ENCODE results near the gene CSTPP1. TPM values are rescaled to one million over a fixed set of nuclear protein-coding genes. Genes with fewer than 3 reads are reported as not detected.
"Not testable (repeated sequence)": the region's sequence is repeated elsewhere in the genome, so short reads cannot be mapped to it uniquely, and the experiment has no call there.

The CSTPP1 gene
- total RNA-seq, 2 experiments from 2014 or later: 14.5 to 18.2 TPM

DNA sequence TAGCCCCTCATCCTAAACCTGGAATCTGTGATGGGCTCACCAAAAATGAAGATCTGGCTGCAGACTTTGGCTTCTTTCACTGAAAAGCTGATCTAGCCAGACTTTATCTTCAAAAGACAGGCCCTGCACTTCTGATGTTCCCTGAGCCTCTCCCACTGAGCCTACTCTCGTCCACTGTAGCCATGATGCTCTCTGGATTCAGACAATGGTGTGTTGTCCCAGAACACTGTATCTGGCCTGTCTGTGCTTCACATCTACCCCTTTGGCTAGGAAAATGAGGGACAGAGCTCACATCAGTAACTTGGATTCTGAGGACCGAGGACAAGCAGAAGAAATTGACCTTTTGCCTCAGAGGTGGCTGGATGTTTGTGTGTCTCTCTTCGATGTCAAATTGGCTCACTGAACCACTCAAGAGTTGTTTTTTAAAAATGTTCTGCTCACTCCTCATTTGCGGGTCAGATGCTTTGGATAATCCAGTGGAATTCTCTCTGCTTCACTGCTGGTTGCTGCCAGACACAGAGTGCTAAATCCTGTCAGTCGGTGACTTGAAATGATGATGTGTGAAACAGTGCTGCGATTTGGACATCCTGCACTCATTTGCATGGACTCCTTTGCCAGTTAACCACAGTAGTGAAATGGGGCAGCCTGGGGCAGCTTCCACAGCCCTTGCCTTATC, 172.6 kb downstream of the CSTPP1 start:
- CTCF ChIA-PET: no interaction called here
- H3K27ac Mint-ChIP-seq: no peak overlapping the region

GRCh38 chr11:47109727-47110246, 173.2 kb downstream of the CSTPP1 start:
- no peak for ATAC-seq
- H3K36me3 Mint-ChIP-seq: no peaks in the 10 kb centered on the region
- CTCF ChIA-PET: no interaction called here

More for the DNA sequence above, 172.6 kb downstream of the CSTPP1 start:
- H3K9me3 Mint-ChIP-seq (ENCODE audit: low read depth): no peaks in the 10 kb centered on the region
- H3K4me1 Mint-ChIP-seq: no peaks in the 10 kb centered on the region
- H3K36me3 Mint-ChIP-seq: no peaks in the 10 kb centered on the region
- ATAC-seq: no peak
- DNase-seq: no peak
- no peaks in the 10 kb centered on the region for H3K27me3 Mint-ChIP-seq
- no peak overlapping the region for H3K4me3 Mint-ChIP-seq

DNA sequence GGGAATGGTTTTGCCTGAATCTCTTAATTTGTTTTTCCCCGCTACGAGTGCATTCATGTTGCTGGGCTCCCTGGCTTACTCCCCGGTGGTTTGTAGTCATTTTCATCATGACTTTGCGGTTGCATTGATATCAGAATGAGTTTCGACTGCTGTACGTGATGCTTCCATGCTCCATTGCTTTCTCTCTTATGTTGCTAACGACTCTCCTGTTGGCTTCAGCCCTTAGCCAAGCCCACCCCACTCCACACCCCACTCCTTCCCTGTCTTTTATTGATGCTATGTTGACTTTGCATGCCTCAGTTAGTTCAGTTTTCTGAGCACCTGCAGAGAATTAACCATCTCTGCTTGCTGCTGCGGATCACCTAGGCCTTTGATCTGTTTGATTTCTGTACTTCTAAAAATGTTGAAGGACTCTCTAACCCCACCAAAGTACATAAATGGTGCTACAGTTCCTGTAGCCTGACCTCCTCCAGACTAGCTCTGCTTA, 174.8 kb downstream of the CSTPP1 start:
- H3K27ac Mint-ChIP-seq: no peak overlapping the region
- no peak for DNase-seq
- H3K4me3 Mint-ChIP-seq: no peak overlapping the region
- no peaks in the 10 kb centered on the region for H3K9me3 Mint-ChIP-seq (ENCODE audit: low read depth)
- ATAC-seq: no peak
- no peaks in the 10 kb centered on the region for H3K4me1 Mint-ChIP-seq
- CTCF ChIA-PET: no interaction called here
- no peaks in the 10 kb centered on the region for H3K36me3 Mint-ChIP-seq
- H3K27me3 Mint-ChIP-seq: peaks cover 7% of the 10 kb centered on the region

More at GRCh38 chr11:47109727-47110246, 173.2 kb downstream of the CSTPP1 start:
- Mint-ChIP-seq H3K27ac (no peak overlapping the region), H3K4me1 (no peaks in the 10 kb centered on the region), H3K9me3 (ENCODE audit: low read depth) (no peaks in the 10 kb centered on the region), H3K27me3 (peaks cover 2% of the 10 kb centered on the region), H3K4me3 (no peak overlapping the region)
- DNase-seq: no peak

- DNase-seq; H3K9me3 Mint-ChIP-seq (ENCODE audit: low read depth); H3K36me3 Mint-ChIP-seq; H3K4me3 Mint-ChIP-seq; CTCF ChIA-PET; ATAC-seq; H3K4me1 Mint-ChIP-seq; H3K27me3 Mint-ChIP-seq; H3K27ac Mint-ChIP-seq: not testable (repeated sequence)
These were observed 176.4 kb downstream of the CSTPP1 start for GRCh38 chr11:47112941-47113340.

GRCh38 chr11:47118958-47119688, 182.6 kb downstream of the CSTPP1 start:
- ATAC-seq; H3K4me1 Mint-ChIP-seq; H3K27ac Mint-ChIP-seq; H3K4me3 Mint-ChIP-seq; CTCF ChIA-PET; H3K27me3 Mint-ChIP-seq; H3K9me3 Mint-ChIP-seq (ENCODE audit: low read depth); DNase-seq; H3K36me3 Mint-ChIP-seq: not testable (repeated sequence)

- Mint-ChIP-seq H3K4me3 (no peak overlapping the region), H3K36me3 (no peaks in the 10 kb centered on the region), H3K27ac (no peak overlapping the region), H3K9me3 (ENCODE audit: low read depth) (no peaks in the 10 kb centered on the region), H3K4me1 (no peaks in the 10 kb centered on the region), H3K27me3 (peaks cover 1% of the 10 kb centered on the region)
- DNase-seq (no peak), ATAC-seq (no peak)
- CTCF ChIA-PET: no interaction called here
These were observed 184.5 kb downstream of the CSTPP1 start for GRCh38 chr11:47121056-47121455.

GRCh38 chr11:47121731-47122130, 185.2 kb downstream of the CSTPP1 start:
- DNase-seq (no peak), ATAC-seq (no peak)
- Mint-ChIP-seq H3K27me3 (no peaks in the 10 kb centered on the region), H3K36me3 (no peaks in the 10 kb centered on the region), H3K9me3 (ENCODE audit: low read depth) (no peaks in the 10 kb centered on the region), H3K4me1 (no peaks in the 10 kb centered on the region), H3K27ac (no peak overlapping the region), H3K4me3 (no peak overlapping the region)
- CTCF ChIA-PET: no interaction called here

DNA sequence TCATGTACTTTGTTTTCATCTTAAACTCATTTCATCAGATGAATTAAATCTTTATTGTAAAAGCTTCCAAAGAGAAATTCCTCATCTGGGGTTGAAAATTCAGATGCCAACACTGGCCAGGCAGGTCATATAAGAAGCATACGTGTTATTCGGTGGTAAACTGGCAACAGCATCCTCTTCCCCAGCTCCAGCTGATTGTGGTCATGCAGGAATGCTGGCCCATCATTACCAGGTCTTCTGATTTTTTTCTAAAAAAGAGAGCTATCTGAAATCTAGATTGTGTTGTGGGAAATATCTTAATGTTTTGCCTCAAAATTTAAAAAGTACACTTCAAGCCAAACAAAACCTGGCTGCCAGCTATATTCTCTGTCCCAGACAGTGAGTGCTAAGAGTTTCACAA, 186.5 kb downstream of the CSTPP1 start:
- DNase-seq (no peak), ATAC-seq (no peak)
- no peaks in the 10 kb centered on the region for H3K4me1 Mint-ChIP-seq
- CTCF ChIA-PET: no interaction called here
- no peak overlapping the region for H3K27ac Mint-ChIP-seq
- H3K27me3 Mint-ChIP-seq: no peaks in the 10 kb centered on the region
- no peak overlapping the region for H3K4me3 Mint-ChIP-seq
- no peaks in the 10 kb centered on the region for H3K36me3 Mint-ChIP-seq
- H3K9me3 Mint-ChIP-seq (ENCODE audit: low read depth): no peaks in the 10 kb centered on the region

GRCh38 chr11:47124675-47125074, 188.1 kb downstream of the CSTPP1 start:
- H3K4me1 Mint-ChIP-seq: no peaks in the 10 kb centered on the region
- ATAC-seq: no peak
- no peaks in the 10 kb centered on the region for H3K9me3 Mint-ChIP-seq (ENCODE audit: low read depth)
- CTCF ChIA-PET: no interaction called here
- DNase-seq: no peak
- no peaks in the 10 kb centered on the region for H3K27me3 Mint-ChIP-seq
- H3K36me3 Mint-ChIP-seq: no peaks in the 10 kb centered on the region
- no peak overlapping the region for H3K4me3 Mint-ChIP-seq
- H3K27ac Mint-ChIP-seq: no peak overlapping the region

DNA sequence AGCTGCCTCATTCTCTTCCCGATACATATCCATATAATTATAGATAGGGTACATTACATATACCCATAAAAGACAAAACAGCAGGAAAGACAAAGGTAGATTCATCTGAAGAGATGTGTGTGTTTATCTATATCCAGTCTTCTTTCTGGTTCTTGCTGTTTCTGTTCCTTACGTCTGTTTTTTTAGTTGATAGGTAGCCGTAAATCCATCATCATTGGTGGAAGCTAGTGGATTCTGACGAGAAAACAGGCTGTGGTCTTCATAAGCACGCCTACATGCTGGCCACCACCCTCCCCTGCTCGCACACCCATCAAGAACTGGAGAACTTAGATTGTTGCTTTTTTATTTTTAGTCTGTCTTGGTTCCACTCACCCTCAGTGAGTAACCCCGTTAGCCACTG, 188.5 kb downstream of the CSTPP1 start:
- CTCF ChIA-PET: no interaction called here
- ATAC-seq (no peak), DNase-seq (no peak)
- no peaks in the 10 kb centered on the region for H3K4me1 Mint-ChIP-seq
- no peak overlapping the region for H3K4me3 Mint-ChIP-seq
- no peaks in the 10 kb centered on the region for H3K36me3 Mint-ChIP-seq
- H3K27ac Mint-ChIP-seq: no peak overlapping the region
- no peaks in the 10 kb centered on the region for H3K9me3 Mint-ChIP-seq (ENCODE audit: low read depth)
- no peaks in the 10 kb centered on the region for H3K27me3 Mint-ChIP-seq

- Mint-ChIP-seq H3K4me1 (peaks cover 3% of the 10 kb centered on the region), H3K9me3 (ENCODE audit: low read depth) (no peaks in the 10 kb centered on the region), H3K4me3 (no peak overlapping the region), H3K27ac (no peak overlapping the region), H3K27me3 (no peaks in the 10 kb centered on the region), H3K36me3 (no peaks in the 10 kb centered on the region)
- ATAC-seq (no peak), DNase-seq (no peak)
- CTCF ChIA-PET: no interaction called here
These were observed 190.7 kb downstream of the CSTPP1 start for GRCh38 chr11:47127213-47127612.

GRCh38 chr11:47130543-47130942, 194.0 kb downstream of the CSTPP1 start:
- CTCF ChIA-PET: interaction anchor here (1.2 kb wide), 1 partner anchor 22 kb away, joined by 4 read pairs; no protein-coding TSS in a partner anchor
- Mint-ChIP-seq H3K27me3 (no peaks in the 10 kb centered on the region), H3K9me3 (ENCODE audit: low read depth) (no peaks in the 10 kb centered on the region), H3K36me3 (no peaks in the 10 kb centered on the region), H3K4me1 (peaks cover 3% of the 10 kb centered on the region), H3K4me3 (no peak overlapping the region), H3K27ac (no peak overlapping the region)
- no peak for ATAC-seq
- DNase-seq: no peak

DNA sequence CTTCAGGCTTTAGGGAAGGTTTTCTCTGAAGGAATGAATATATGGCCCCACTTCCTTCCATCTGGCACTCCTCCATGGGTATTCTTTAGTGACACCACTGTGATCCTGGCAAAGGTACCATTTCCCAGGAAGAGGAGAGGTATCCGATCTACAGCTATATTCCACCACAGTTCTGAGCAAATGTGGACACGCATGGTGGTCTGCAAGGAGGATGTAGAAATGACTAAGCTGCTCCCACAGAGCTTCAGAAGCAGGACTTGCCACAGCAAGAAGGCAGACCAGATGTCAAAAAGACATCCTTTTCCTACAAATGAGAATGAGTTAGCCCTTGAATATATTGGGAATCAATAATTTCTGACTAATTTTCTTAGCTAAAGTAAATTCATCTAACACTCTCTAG, 194.6 kb downstream of the CSTPP1 start:
- peaks cover 3% of the 10 kb centered on the region for H3K4me1 Mint-ChIP-seq
- H3K27ac Mint-ChIP-seq: no peak overlapping the region
- H3K27me3 Mint-ChIP-seq: no peaks in the 10 kb centered on the region
- H3K36me3 Mint-ChIP-seq: no peaks in the 10 kb centered on the region
- ATAC-seq (no peak), DNase-seq (no peak)
- H3K9me3 Mint-ChIP-seq (ENCODE audit: low read depth): no peaks in the 10 kb centered on the region
- CTCF ChIA-PET: interaction anchor here (0.7 to 1.2 kb wide), 2 partner anchors 22 to 150 kb away, joined by 3 to 4 read pairs; no protein-coding TSS in a partner anchor
- H3K4me3 Mint-ChIP-seq: no peak overlapping the region

DNA sequence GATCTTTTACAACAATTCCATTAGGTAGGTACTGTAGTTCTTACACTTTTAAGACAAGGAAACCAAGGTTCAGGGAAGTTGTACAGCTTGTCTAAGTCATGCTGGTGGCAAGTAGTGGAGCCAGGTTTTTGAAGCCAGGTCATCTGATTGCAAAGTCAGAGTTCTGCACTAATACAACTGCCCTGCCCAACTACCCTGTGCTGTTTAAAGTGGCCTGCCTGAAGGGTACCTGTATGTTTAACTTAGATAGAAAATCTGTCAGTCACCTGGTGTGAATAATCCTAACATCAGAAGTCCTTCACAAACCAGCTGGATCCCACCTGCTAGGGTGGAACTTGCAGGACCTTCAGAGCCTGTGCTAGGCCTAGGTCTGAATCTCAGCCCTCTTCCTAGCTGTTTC, 195.9 kb downstream of the CSTPP1 start:
- CTCF ChIA-PET: interaction anchor here (0.9 kb wide), 1 partner anchor 52 kb away, joined by 3 read pairs; no protein-coding TSS in a partner anchor
- ATAC-seq: no peak
- peaks cover 3% of the 10 kb centered on the region for H3K4me1 Mint-ChIP-seq

More for the DNA sequence above, 195.9 kb downstream of the CSTPP1 start:
- no peaks in the 10 kb centered on the region for H3K27me3 Mint-ChIP-seq
- no peak overlapping the region for H3K4me3 Mint-ChIP-seq
- no peak for DNase-seq
- H3K9me3 Mint-ChIP-seq (ENCODE audit: low read depth): no peaks in the 10 kb centered on the region
- no peaks in the 10 kb centered on the region for H3K36me3 Mint-ChIP-seq
- no peak overlapping the region for H3K27ac Mint-ChIP-seq

Measured in activated CD8-positive, alpha-beta memory T cell treated with anti-CD3 and anti-CD28 coated beads, Interleukin-2, amount 10 ng/mL, durations not matched to agents 7 days and 5 days (primary cell).